Measurements from ENCODE around the gene GLIS1.

Gene GLIS1

GRCh38 chr1:53458634-53459033 lies 280.3 kb downstream of the GLIS1 start:
- in situ Hi-C loops (cut with MboI; ENCODE audit: low sequenced_read_pairs), result no loop called here
